GM12891 (cell line): ENCODE results near the gene SLC16A11.

Experiments used
- PAX5 ChIP-seq: IDR thresholded peaks from 2 replicates; pipeline ENCODE4 v1.6.1; 2011; ENCODE audit warnings: low read length, moderate library complexity, mild to moderate bottlenecking; ENCODE audit not compliant: insufficient read depth, severe bottlenecking
- POLR2A ChIP-seq: IDR thresholded peaks from 2 replicates; pipeline ENCODE4 v1.6.1; 2011; ENCODE audit warnings: low read depth, low read length, control low read depth
- POLR2AphosphoS5 ChIP-seq: IDR thresholded peaks from 2 replicates; pipeline ENCODE4 v1.6.1; 2011; ENCODE audit warnings: low read depth, low read length, control low read depth
- TAF1 ChIP-seq: IDR thresholded peaks from 2 replicates; pipeline ENCODE4 v1.6.1; 2011; ENCODE audit warnings: low read depth, low read length, control low read depth

- TF ChIP-seq POLR2A (no peak), POLR2AphosphoS5 (no peak), TAF1 (no peak), PAX5 (no peak)
These were observed 32.5 kb downstream of the SLC16A11 start for GRCh38 chr17:7011415-7011814.
